Measurements from ENCODE around the gene POT1.
"Not testable (repeated sequence)": the region's sequence is repeated elsewhere in the genome, so short reads cannot be mapped to it uniquely, and the experiment has no call there.

Gene POT1

GRCh38 chr7:124929467-124930172 is at the start of gene POT1:
TSS of gene POT1 (minus strand) at chr7:124929825. CDS start at chr7:124897173, 32,652 bp downstream.
- peak; percentile 100 for DNase-seq

DNA sequence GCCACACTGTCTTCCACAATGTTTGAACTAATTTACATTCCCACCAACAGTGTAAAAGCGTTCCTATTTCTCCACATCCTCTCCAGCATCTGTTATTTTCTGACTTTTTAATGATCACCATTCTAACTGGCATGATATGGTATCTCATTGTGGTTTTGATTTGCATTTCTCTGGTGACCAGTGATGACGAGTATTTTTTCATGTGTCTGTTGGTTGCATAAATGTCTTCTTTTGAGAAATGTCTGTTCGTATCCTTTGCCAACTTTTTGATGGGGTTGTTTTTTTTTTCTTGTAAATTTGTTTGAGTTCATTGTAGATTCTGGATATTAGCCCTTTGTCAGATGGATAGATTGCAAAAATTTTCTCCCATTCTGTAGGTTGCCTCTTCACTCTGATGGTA is 45.5 kb upstream of the POT1 start:
- DNase-seq: not testable (repeated sequence)

- no peak for DNase-seq
Measured at GRCh38 chr7:124965553-124965952, 35.9 kb upstream of the POT1 start.

DNA sequence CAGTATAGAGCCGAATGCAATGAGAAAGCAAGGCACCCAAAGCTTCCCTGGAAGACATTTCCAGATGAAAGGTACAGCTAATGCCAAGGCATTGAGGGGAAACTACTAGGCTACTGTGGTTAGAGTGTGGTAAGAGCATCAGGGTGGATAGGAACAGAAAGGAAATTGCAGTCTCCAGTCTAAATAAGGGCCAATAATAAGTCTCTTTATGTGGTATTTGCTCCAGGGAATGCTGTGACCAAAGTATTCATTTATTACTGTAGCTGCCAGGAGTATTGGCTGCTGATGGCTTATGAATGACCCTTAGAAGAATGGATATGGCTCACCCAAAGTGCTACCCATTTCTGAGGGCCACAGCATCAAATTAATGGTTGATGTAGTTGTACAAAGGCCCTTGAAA is 30.1 kb upstream of the POT1 start:
- DNase-seq: no peak

GRCh38 chr7:124957952-124958351 is 28.3 kb upstream of the POT1 start:
- DNase-seq: not testable (repeated sequence)

DNA sequence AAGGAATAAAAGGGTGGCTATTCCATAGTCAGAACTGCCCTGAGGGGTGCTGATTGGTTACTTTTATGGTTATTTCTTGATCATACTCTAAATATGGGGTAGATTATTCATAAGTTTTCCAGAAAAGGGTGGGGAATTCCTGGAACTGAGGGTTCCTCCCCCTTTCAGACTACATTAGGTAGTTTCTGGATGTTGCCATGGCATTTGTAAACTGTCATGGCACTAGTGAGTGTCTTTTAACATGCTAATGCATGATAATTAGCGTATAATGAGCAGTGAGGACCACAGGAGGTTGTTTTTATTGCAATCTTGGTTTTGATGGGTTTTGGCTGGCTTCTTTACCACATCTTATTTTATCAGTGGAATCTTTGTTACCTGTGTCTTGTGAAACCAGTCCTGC is 26.5 kb upstream of the POT1 start:
- no peak for DNase-seq

- no peak for DNase-seq
Measured at GRCh38 chr7:124954790-124955189, 25.2 kb upstream of the POT1 start.

DNA sequence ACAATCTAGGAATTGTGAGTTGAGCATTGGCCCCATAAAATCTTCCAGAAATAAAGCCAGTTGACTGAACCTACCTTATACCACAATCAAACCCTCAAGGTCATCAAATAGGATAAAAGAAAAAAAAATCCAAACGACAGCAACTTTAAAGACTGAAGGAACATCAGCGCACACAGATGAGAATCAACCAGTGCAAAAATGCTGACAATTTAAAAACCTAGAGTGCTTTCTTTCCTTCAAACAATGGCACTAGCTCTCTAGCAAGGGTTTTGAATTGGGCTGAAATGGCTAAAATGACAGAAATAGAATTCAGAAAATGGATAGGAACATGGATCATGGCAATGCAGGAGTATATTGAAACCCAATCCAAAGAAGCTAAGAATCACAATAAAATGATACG is 16.1 kb upstream of the POT1 start:
- DNase-seq: no peak

DNA sequence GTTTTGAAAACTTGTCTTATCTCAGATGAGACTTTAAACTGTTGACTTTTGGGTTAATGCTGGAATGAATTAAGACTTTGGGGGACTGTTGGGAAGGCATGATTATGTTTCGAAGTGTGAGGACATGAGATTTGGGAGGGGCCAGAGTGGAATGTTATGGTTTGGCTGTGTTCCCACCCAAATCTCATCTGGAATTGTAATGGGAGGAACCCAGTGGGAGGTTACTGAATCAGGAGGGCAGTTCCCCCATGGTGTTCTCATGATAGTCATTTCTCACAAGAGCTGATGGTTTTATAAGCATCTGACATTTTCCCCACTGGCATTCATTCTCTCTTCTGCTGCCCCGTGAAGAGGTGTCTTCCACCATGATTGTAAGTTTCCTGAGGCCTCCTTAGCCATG is 13.8 kb upstream of the POT1 start:
- no peak for DNase-seq

DNA sequence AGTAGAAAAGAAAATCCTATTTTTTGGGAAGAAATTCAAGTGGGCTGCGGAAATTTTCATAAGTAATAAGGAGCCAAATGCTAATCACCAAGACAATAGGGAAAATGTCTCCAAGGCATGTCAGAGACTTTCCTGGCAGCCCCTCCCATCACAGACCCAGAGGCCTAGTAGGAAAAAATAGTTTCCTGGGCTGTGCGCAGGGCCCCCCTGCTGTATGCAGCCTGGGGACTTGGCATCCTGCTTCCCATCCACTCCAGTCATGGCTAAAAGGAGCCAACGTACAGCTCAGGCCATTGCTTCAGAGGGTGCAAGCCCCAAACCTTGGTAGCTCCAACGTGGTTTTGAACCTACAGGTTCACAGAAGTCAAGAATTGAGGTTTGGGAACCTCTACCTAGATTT is 12.8 kb upstream of the POT1 start:
- no peak for DNase-seq

DNA sequence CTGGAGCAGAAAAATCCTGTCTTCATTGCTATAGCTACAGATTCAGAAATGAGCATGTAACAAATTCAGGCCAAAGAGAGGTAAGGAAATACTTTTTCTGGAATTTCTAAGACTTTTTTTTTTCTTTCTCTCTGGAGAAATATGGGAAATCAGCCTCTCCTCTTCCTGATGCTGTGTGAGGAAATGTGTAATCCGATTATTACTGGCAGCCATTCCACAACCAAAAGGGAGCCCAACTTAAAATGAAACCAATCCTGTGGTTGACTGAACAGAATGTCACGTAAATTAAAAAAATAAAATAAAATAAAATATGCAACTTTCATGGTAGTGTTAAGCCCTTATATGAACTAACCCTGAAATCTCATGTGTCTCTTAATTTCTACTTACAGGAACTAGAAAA is 10.7 kb upstream of the POT1 start:
- no peak for DNase-seq

- no peak for DNase-seq
Measured at GRCh38 chr7:124938128-124938527, 8.5 kb upstream of the POT1 start.

DNA sequence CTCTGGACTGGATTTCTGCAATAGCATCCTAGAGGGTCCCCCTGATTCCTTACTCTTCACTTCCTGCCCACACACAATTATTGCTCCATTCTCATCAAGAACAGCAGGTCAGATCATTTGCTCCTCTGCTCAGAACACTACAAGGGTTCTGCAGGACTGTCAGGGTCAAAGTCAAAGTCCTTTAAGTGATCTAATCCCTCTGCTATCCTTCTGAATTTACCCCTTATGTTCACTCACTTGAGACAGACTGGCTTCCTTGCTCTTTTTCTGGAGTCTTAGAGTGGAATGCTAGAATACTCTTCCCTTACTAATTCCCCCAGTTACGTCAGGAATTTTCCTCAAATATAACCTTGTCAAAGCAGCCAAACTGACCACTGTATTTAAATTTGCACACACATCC is 7.5 kb upstream of the POT1 start:
- no peak for DNase-seq

- no peak for DNase-seq
Measured at GRCh38 chr7:124934841-124935240, 5.2 kb upstream of the POT1 start.

- DNase-seq: no peak
Measured at GRCh38 chr7:124930655-124931597, 1.3 kb upstream of the POT1 start.

GRCh38 chr7:124930173-124930623 is 573 bp upstream of the POT1 start:
- no peak for DNase-seq

- no peak for DNase-seq
Measured at GRCh38 chr7:124924906-124925305, 4.7 kb downstream of the POT1 start.

- no peak for DNase-seq
Measured at GRCh38 chr7:124922200-124922599, 7.4 kb downstream of the POT1 start.

DNA sequence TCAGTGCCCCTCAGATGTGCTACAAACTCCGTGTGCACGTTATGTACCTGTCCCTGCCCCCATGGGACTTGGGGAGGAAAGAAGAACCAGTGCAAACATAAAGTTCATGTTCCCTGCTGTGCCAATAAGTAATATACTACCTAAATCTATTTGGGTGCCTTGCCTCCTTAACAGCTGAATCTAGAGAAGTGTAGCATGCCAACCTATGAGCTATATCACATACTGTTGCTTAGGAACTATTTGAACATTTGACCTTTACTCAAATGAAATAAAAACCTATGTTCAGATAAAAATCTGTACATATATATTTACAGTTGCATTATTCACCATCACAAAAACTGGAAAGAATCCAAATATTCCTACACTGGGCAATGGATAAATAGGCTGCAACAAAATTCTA is 9.8 kb downstream of the POT1 start:
- DNase-seq: no peak

- DNase-seq: no peak
Measured at GRCh38 chr7:124918662-124919061, 11.0 kb downstream of the POT1 start.

DNA sequence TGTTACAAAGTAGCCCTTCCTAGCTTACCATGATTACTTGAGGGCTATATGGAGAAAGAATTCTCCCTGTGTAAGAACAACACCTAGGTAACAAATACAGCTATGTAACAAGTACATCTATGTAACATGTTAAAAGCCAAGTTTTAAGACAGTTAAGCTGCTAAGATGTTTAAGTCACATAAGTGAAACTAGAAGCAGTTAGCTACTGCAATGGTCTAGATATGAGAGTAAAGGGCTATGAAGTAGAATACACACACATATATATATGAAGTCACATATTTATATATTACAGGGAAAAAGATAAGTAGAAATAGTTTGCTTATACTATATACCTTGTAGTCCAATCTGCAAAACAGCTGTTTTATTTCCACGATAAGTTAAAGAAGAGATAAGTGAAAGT is 14.4 kb downstream of the POT1 start:
- DNase-seq: no peak

DNA sequence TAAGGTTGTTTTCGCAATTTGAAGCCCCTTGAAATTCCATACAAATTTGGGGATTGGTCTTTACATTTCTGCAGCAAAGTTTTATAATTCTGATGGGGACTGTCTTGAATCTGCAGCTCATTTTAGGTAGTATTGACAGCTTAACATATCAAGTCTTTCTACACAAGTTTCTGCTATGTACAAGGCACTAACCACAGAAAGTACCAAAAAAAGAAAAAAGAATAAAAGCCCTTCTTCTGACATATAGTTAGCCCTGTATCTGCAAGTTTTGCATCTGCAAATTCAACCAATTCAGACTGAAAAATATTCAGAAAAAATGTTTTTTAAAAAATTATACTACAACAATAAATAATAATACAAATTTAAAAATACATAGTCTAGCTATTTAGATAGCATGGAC is 15.3 kb downstream of the POT1 start:
- DNase-seq: no peak

DNA sequence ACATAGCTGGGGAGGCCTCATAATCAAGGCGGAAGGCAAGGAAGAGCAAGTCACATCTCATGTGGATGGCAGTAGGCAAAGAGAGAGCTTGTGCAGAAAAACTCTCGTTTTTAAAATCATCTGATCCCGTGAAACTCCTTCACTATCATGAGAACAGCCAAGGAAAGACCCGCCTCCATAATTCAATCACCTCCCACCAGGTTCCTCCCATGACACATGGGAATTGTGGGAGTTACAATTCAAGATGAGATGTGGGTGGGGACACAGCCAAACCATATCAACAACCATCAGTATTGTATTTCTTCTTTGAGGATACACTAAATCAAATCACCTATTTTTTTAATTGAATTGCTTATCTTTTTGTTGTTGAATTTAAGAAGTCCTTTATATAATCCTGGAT is 16.7 kb downstream of the POT1 start:
- no peak for DNase-seq

GRCh38 chr7:124909808-124910207 is 19.8 kb downstream of the POT1 start:
- DNase-seq: no peak

All from femur (tissue), 1 donor.